HG02623 (cell line): Measurements from ENCODE around the gene AIP.
"Not testable (repeated sequence)": the region's sequence is repeated elsewhere in the genome, so short reads cannot be mapped to it uniquely, and the experiment has no call there.

Source experiments
- ATAC-seq: cut with Tn5 transposase; IDR thresholded peaks from one replicate; pipeline ENCODE4 v1.9.1; 2021; ENCODE audit warnings: moderate library complexity; ENCODE audit not compliant: unreplicated experiment

Gene AIP

DNA sequence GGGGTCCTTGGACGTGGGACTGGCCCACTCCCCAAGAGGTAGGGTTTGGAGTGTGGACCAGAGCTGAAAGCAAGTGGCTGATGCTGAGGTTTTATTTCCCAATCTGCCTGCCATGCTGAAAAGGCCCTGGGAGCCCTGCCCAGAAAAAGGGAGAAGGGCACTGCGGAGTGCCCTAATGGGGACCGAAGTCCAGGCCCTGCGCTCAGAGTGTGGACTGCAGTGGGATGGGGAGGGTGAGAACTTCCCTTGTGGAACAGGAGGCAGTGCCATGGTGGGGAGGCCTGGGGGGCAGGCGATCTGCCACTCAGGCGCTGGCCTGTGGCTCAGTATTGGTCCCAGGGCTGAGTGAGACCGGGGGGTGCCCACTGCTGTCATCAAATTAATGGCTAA, 34.6 kb upstream of the AIP start:
- no peak for ATAC-seq

DNA sequence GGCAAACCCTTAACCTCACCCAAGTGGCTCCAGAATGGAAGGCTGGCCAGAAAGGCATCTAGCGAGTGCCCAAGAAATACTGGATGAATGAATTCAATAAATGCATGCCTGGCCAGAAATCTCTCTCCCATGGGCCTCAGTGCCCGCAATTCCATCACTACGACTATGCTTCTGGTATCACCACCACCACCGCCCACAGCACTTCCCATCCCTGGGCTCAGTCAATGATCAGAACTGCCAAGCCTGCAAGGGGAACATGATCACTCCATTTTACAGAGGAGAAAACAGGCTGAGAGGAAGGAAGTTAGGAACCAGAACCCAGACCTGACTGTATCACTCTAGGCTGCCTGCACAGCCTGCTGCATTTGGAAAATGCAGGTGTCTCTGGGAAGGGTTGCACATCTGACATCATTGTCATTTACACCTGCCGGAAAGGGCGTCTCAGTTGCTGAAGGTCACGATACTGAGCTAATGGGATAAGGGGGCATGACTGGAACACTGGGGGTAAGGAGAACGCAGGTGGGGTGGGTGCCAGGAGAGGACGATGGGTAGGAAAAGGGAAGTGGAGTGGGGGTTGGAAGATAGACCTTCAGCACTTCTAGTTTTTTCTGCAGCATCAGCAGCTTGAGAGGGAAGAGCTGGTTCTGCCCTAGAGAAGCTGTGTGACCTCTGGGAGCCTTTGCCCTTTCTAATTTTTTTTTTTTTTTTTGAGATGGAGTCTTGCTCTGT, 33.5 kb upstream of the AIP start:
- ATAC-seq = no peak

DNA sequence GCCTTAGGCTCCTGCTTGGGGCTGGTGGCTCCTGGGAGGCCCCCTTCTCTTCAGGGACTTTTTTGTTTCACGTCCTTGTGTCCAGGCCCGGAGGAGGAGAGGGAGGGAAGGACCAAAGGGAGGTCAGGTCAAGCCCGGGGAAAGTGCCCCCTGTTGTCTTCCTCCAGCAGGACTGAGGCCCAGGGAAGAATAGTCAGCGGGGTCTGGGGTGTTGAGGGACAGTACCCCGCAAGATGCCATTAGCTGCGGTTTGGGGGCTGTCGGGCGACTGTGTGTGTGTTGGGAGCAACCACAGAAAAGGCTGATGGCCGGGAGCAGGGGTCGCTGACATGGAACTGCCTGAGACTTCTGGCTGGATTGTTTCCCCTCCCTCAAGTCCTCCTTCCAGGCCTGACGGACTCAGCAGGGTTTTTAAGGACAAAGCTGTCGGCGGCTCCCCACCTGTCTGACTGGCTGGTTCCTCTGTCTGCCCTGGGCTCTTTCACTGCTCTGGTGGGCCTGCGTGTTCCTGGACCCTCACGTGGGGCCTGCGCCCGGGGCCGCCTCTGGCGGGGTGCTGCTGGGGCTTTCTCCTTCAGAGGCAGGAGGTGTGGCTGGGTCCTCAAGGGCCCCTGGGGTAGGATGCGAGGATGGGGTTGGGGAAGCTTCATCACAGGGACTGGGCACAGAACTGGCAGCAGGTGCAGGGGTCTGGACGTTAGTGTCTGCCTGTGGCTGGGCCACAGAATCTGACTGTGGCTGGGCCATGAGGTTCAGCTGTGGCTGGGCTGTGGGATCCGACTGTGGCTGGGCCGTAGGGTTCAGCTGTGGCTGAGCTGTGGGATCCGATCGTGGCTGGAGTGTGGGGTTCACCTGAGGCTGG, 31.8 kb upstream of the AIP start:
- ATAC-seq = no peak

DNA sequence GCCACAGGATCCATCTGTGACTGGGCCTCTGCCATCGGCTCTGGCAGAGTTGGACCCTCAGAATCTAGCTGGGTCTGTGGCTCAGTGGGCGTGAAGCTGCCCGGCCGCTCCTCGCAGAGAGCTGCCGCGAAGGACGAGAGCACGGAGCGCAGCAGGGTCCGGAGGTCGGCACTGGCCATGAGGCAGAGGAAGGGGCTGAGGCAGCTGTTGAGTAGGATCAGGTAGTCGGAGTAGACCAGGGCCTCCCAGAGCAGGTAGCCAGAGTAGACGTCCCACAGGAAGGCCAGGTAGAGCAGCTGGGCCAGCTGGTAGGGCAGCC, 31.2 kb upstream of the AIP start:
- ATAC-seq = no peak

DNA sequence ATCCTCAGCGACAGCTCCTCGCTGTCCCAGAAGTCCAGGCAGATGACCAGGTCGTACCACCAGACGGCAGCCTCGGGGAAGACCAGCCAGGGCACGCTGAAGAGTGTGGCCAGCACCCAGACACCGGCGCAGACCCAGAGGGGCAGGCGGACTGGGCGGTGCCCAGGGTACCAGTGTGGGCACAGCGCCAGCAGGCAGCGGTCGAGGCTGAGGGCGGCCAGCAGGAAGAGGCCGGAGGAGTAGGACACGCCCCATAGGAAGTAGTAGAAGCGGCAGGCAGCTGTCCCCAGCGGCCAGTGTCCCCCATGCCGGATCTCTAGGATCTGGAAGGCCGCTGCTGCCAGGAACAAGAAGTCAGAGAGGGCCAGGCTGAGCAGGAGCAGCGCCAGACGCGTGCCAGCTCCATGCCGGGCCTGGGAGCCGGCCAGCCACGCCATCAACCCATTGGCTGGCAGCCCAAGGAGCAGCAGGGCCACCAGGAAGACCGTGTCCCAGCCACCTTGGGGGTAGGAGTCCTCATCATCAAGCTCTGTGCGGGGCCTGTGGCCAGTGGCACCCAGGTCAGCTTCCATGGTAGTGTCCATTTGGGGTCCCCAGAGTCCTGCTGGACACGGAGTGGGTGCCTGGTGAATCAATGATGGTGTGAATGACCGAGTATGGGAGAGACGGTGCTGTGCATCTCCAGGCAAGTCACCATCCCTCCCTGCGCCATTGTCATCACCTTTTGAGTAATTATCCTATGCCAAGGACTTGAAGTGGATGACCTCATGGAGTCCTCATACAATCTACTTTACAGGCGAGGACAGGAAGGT, 30.5 kb upstream of the AIP start, which contains the start of gene GPR152:
GPR152 (minus strand) TSS at position 589 of the 812 bp plus-strand sequence; CDS start at position 584, 5 bp downstream.
- ATAC-seq = no peak

DNA sequence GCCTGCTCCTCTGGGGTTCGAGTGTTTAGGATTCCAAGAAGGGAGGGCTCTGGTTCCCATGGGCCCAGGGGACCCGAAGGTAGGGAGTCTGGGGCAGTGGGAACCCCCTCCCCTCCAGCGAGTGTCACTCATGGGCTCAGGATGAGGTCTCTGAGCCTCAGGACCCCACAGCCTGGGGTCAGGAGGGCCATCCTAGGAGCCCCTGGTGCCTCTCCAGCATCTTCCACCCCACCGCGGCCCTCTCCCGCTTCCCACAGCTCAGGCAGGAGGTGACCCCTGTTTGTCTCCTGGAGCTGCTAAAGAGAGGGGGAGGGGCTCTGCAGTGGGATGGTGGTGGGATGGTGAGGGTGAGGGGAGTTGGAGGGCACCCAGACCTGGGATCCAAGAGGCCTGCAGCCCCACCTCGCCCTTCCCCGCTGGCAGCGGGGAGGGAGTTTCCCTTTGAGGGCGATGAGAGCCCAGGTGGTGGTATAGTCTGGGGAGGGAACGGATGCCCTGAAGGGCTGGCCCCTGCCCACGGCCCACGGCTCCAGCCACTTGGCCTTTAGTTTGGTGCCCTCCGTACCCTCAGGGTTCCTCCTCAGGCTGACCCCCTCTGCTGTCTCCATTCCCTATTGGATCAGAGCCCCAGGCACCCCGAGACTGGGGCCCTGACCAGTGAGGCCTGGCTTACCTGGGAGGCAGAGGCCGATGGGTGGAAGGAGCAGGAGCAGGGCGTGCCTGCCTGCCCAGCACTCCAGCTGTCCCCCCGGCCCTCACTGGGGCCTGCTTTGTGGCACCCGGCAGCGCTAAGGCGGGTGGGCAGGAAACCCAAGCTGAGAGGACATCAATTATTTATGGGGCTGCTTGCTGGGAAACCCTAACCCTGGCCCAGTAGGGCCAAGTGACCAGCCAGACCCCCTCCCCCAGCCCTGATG, 28.8 kb upstream of the AIP start:
- no peak for ATAC-seq

DNA sequence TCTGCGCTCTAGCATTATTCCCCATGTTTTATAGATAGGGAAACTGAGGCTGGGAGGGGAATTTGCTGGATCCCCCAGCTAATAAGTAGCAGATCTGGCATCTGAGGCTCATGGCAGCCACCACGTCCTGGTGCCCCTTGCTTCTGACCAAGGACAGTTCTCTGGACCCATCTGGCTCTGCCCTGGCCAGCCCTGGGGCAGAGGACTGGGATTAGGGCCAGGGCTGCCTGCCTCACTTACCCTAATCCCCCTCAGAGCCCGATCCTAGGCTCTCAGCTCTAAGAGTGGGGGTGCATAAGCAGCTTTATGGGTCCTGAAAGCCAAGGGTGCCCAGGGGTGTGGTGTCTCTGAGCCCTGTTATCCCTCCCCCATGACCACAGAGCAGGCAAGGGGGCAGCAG, 27.8 kb upstream of the AIP start, which contains the start of gene CABP4:
CABP4 (plus strand) TSS at position 301 of the 400 bp plus-strand sequence; CDS start at position 371, 70 bp downstream.
- ATAC-seq = no peak

DNA sequence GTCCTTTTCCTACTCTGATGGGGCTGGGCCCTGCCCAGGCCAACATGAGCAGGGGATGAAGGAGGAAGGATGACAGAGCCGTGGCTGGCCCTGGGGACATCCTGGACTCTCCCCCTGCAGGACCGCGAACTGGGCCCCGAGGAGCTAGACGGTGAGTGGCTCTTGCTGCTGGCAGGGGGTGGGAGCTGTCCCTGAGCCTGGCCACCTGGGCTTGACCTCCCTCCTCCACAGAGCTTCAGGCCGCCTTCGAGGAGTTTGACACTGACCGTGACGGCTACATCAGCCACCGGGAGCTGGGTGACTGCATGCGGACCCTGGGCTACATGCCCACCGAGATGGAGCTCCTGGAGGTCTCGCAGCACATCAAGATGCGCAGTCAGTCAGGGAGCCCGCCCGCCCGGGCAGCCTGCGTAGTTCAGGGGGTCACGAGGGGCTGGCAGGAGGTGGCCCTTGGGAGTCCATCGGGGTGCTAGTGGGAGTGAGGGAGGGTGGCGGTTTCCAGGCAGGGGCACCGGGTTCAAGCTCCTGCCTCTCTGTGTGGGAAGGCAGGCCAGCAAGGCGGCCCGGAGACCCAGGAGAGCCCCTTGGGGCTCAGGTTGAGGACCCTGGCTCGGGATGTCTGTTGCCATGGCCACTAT, 26.6 kb upstream of the AIP start:
- no peak for ATAC-seq

DNA sequence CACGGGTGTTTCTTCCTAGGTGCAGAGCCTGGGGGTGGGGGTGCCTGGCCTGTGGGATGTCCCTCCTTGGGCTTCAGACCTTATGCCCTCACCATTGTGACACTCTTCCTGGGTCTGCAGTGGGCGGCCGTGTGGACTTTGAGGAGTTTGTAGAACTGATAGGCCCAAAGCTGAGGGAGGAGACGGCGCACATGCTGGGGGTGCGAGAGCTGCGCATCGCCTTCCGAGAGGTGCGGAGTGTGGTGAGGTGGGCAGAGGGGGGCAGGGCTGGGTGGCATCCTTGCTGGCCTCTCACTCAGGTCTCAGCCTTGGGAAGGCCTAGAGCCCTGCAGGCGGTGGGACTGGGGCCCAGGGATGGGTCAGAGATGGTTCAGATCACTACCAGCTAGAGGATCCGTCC, 25.4 kb upstream of the AIP start:
- ATAC-seq = no peak

DNA sequence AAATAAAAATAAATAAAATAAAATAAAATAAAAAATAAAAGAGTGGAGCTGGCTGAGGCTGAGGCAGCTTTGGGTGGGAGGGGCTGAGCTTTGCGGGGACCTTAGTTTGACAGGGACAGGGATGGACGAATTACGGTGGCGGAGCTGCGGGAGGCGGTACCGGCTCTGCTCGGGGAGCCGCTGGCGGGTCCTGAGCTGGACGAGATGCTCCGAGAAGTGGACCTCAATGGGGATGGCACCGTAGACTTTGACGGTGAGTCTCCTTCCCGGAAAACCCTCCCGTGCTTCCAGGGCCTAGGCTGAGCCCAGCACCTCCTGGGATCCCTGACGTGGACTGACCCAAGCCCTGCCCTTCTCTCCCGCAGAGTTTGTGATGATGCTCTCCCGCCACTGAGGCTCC, 24.6 kb upstream of the AIP start:
- no peak for ATAC-seq

DNA sequence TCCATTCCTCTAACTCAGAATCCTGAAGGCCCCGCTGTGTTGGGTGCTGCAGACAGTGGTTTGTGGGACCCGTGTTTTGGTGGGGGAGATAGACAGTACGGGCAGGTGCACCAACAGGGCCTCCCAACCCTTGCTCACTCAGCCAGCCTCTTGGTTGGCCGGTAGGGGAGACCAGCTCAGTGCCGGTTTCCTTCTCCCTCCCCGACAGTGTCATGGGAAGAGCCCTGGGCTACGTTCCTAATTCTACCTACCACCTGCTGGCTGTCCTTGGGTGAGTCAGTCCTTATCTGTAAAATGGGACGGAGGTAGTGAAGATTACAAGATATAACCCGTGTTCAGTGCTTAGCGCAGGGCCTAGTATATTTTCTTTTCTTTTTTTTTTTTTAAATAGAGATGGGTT, 19.6 kb upstream of the AIP start:
- ATAC-seq = no peak

DNA sequence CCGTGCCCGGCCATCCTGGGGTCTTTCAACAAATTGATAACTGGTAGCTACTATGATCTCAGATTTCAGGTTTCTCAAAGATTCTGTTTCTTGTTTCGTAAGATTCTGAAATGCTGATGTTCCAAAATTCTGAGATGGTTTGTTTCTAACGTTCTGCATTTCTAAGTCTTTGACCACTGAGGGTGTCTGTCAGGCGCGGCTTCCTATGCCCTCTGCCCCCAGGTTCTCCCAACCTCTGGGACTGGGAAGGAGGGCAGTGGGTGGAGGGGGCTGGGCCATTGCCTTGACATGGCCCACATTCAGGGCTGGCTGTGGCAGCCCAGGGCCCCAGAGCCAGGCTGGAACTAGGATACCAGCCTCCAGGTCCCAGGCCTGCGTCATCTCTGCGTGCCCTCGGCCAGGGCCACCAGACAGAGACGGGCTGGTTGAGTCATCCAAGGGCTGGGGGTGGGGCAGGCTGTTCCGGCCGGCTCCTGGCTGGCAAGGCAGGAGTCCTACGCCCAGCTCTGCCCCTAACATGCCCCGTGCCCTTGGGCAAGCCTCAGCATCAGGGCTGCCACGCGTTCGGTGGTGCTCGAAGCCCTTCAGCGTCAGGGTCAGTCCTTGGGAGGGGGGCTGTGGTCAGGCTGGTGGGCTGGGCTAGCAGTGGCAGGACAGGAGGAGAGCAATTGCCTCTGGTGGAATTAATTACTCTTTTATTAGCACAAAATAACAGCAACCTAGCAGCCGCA, 19.0 kb upstream of the AIP start:
- no peak for ATAC-seq

DNA sequence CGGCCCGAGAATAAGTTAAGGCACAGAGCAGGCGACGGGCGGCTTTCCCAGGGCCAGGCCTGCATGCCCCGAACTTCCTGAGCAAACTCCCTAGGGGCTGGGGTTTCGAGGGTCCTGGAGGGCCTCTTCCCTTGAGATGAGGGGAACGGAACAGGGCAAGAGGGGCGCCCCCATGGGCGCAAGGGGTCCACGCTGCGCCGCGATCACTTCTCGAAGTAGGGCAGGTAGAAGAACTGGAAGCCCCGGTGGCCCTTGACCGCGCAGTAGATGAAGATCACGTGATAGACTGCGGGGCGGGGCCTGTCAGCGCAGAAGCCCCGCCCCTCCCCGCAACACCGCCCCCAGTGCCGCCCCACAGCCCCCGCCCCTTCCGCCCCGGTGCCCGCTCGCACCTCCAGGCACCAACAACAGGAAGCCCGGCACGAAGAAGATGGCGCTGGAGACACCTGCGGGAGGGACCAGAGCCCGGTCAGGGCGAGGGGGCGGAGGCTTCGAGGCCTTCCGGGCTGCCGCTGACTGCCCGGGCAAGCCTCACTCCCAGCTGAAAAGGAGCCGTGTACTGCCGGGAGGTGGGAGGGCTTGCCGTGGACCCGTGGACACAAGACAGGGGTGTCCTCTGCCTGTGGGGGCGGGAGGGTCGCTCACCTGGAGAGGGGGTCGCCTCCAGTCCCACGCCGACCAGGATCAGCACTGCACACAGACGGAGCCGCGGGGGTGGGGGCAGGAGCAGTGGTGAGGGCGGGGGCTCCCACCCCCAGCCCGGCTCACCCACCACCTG, 18.2 kb upstream of the AIP start:
- no peak for ATAC-seq

DNA sequence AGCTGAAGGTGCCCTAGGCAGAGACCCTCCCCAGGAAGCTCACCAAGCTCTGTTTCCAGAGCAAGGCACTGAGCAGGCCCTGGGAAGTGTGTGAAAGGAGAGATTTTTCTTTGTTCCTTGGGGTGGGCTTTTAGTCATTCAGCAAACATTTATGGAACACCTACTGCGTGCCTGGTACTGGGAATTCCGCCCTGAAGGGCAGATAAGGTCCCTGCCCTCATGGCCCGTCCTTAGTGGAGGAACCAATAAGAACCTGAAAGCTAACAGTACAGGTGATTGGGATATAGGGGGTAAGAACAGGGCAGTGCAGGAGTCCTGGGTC, 17.7 kb upstream of the AIP start:
- no peak for ATAC-seq

DNA sequence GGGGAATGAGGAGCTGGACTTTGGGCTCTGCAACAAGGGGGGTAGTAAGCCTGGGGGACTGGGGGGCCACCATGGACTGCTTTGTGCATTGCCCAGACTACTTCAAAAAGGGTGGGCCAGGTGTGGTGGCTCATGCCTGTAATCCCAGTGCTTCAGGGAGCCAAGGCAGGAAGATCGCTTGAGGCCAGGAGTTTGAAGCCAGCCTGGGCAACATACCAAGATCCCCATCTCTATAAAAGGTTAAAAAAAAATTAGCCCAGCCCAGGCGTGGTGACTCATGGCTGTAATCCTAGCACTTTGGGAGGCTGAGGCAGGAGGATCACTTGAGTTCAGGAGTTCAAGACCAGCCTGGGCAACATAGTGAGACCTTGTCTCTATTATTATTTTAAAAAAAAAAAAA, 17.3 kb upstream of the AIP start:
- ATAC-seq = not testable (repeated sequence)

DNA sequence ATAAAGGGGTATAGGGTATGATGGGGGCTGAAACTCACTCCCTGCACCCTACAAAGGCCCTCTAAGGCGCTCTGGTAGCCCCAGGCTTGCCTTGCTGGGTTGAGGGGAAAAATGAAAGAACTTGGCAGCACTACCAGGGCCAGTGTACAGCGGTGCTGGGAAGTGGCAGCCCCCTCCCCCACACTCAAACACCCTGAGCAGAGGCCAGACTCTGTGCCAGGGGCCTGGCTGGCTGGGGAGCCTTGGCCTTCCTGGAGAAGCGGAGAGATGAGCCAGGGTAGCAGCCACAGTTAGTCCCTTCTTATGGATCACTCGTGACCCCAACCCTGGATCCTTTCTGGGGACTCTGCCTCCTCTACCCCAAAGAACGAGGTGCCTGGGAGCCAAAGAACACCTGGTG, 16.5 kb upstream of the AIP start:
- ATAC-seq = no peak

DNA sequence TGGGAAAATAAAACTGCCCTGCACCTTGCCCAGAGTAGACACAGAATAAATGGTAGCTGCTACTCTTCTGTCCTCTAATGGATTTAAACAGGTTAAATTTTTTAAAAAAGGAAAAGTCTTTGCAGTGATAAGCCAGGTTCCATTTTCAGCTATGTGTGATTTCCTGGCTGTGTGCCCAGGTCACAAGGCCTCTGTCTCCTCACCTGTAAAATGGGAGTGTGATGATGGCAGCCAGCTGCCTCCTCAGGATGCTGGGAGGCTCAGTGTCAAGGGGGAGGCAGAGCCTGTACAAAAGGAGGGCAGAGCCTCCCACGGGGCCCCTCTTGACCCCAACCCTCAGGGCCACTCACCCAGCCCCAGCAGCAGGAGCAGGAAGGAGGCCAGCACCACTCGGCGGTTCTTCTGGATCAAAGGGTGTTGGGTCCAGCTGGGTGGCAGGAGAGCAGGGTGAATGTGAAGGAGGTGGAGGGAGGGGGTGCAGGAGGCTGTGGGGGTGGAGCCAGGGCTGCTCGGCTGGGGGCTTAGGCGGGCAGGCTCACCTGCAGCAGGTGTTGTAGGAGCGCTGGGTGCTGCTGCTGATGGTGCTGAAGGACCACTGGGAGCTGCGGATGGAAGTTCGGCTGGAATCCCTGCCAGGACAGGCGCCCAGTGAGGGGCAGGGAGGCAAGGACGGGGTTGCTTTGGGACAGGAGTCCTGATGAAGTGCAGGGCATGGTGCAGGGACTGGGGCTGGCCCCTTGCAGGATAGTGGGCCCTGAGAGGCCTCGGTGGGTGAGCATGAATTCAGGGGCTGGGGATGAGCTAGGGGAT, 15.7 kb upstream of the AIP start:
- no peak for ATAC-seq

DNA sequence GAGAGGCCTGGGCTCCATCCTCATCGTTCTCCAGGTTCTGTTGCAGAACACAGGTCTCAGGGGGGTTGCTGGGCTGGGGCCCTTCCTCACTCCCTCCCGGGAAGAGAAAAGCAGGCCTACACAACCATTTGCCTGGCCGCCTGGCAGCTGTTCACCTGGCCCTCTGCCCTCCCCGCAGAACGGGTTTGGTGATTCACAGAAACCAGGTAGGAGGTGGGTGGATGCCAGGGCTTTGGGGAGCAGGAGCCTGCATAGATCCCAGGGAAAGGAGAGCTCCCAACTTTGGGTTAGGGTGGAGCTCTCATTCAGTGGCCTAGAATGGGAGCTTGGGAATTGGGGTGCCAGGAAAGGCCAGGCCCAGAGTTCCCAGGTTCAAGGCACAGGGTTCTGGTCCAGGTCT, 14.8 kb upstream of the AIP start:
- ATAC-seq = no peak
